Right renal cortex interstitium (tissue), 3 donors: ENCODE measurements around the gene ENPP6. TPM values are rescaled to one million over a fixed set of nuclear protein-coding genes. Genes with fewer than 3 reads are reported as not detected.

Experiments
- DNase-seq, 3 donors: peaks; one replicate each; pipeline ENCODE4 v3.0.0-alpha.2; 2013; ENCODE audit warnings: low read depth in 3 of 3, low spot score in 2 of 3
- polyA plus RNA-seq, 3 donors: library from polyadenylated mRNA; unstranded; fragments of 120-200 nt; gene quantifications; one replicate each; pipeline ENCODE4 v1.2.1, GENCODE V29; 2013; ENCODE audit not compliant: insufficient read length in 3 of 3

The ENPP6 gene
- polyA plus RNA-seq, result 10 to 100 TPM in 1 of 3 donors, 1 to 10 TPM in 2; 5.4 to 10.1 (median 7.8) TPM

GRCh38 chr4:184217634-184218033 lies at the start of gene ENPP6:
Gene ENPP6 (minus strand): TSS chr4:184217873. CDS start chr4:184217819, 54 bp downstream.
- DNase-seq, result no peak

GRCh38 chr4:184267206-184267608 lies 49.5 kb upstream of the ENPP6 start:
- no peak for DNase-seq

- no peak for DNase-seq
Observed at GRCh38 chr4:184265546-184266351, 48.1 kb upstream of the ENPP6 start.

GRCh38 chr4:184263910-184264732 lies 46.4 kb upstream of the ENPP6 start:
- peak; percentile 80 to 83 (median 82) for DNase-seq

- no peak for DNase-seq
Observed at GRCh38 chr4:184263461-184263860, 45.8 kb upstream of the ENPP6 start.

- DNase-seq, result no peak
Observed at GRCh38 chr4:184262901-184263300, 45.2 kb upstream of the ENPP6 start.

- DNase-seq, result no peak
Observed at GRCh38 chr4:184261246-184261645, 43.6 kb upstream of the ENPP6 start.

- DNase-seq, result no peak
Observed at GRCh38 chr4:184259866-184260265, 42.2 kb upstream of the ENPP6 start.

- DNase-seq, result no peak
Observed at GRCh38 chr4:184259081-184259480, 41.4 kb upstream of the ENPP6 start.

- no peak for DNase-seq
Observed at GRCh38 chr4:184255871-184256642, 38.4 kb upstream of the ENPP6 start.

- no peak for DNase-seq
Observed at GRCh38 chr4:184255361-184255760, 37.7 kb upstream of the ENPP6 start.

GRCh38 chr4:184253072-184253420 lies 35.4 kb upstream of the ENPP6 start:
- no peak for DNase-seq

- DNase-seq, result no peak
Observed at GRCh38 chr4:184252136-184253071, 34.7 kb upstream of the ENPP6 start.

GRCh38 chr4:184251670-184251980 lies 34.0 kb upstream of the ENPP6 start:
- DNase-seq, result no peak

GRCh38 chr4:184250795-184251669 lies 33.4 kb upstream of the ENPP6 start:
- DNase-seq, result peak in 1 of 3 donors; percentile 32

GRCh38 chr4:184248216-184248615 lies 30.5 kb upstream of the ENPP6 start:
- DNase-seq, result no peak

- DNase-seq, result no peak
Observed at GRCh38 chr4:184247421-184247820, 29.7 kb upstream of the ENPP6 start.

GRCh38 chr4:184246426-184246825 lies 28.8 kb upstream of the ENPP6 start:
- DNase-seq, result no peak

GRCh38 chr4:184238072-184238745 lies 20.5 kb upstream of the ENPP6 start:
- no peak for DNase-seq
